Activated T-helper 1 cell treated with anti-CD3 and anti-CD28 coated beads, Interleukin-2, amount 50 U/mL, for 16 hours (primary cell): ENCODE results near the gene RAPGEF1.
"Not testable (repeated sequence)": the region's sequence is repeated elsewhere in the genome, so short reads cannot be mapped to it uniquely, and the experiment has no call there.

Experiments used
- DNase-seq, 2 donors: peaks; one replicate each; pipeline ENCODE4 v3.0.0-alpha.2; 2020; ENCODE audit warnings: low read depth in 1 of 2, low spot score in 1 of 2

The RAPGEF1 gene

GRCh38 chr9:131673531-131673930 is 66.3 kb downstream of the RAPGEF1 start:
- DNase-seq = no peak

- no peak for DNase-seq
Measured at GRCh38 chr9:131673068-131673467, 66.8 kb downstream of the RAPGEF1 start.

DNA sequence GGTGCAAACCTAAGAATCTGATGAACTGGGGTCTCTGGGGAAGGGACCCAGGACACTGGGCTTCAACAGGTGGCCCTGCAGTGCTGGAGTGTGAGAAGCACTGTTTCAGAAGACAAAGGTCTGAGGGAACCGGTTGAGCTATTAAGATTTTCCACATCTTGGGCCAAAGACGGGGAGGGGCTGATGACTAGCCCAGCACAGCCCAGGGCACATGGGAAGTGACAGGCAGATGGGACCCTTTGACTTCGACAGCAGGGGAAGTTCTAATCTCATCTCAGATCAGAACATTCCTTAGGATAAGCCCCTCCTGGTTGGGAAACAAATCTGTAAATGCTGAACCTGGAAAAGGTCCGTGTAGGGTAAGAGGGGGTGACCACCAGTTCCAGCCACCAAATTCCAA is 67.4 kb downstream of the RAPGEF1 start:
- DNase-seq = no peak

- no peak for DNase-seq
Measured at GRCh38 chr9:131671133-131671520, 68.7 kb downstream of the RAPGEF1 start.

GRCh38 chr9:131670247-131671132 is 69.4 kb downstream of the RAPGEF1 start:
- no peak for DNase-seq

GRCh38 chr9:131669269-131670157 is 70.4 kb downstream of the RAPGEF1 start:
- no peak for DNase-seq

DNA sequence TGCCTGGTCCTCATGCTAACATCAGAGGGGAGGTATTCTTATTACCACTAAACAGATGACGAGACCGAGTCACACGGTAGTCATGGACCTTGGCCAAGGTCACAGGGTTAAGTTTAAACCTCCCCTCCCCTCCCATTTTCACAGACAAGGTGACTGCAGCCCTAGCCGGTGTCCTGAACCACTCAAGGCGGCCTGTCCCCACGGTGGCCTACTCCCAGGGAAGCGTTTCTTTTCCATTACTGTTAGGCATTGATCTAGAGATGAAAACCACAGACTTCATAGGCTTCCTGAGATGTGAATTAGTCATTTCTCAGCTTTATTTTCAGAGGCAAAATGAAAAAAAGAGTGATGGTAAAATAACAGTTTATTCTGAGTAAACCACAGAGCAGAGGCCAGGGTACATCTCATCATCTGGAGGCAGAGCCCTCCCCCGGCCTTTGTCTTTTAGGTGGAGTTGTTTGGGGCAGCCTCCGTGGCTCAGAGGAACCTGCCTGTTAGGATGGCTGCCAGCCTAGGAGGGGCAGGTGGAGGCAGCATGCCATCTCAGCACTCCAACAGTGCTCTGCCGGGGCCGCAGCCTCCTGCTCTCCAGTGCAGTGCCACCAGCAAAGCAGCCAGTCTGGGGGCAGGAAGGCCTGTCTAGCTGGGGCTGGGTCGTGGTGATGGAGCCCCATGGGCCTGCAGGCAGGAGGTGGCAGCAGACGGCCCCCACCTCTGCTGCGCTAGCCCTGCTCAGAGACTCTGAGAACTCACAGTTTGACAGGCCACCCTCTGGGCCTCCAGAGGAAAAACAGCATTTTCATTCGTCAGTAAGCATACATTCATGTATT is 71.2 kb downstream of the RAPGEF1 start:
- DNase-seq = peak; percentile 48 to 56

- DNase-seq = no peak
Measured at GRCh38 chr9:131668057-131668438, 71.8 kb downstream of the RAPGEF1 start.

- peak in 1 of 2 donors; percentile 49 for DNase-seq
Measured at GRCh38 chr9:131667576-131667975, 72.3 kb downstream of the RAPGEF1 start.

DNA sequence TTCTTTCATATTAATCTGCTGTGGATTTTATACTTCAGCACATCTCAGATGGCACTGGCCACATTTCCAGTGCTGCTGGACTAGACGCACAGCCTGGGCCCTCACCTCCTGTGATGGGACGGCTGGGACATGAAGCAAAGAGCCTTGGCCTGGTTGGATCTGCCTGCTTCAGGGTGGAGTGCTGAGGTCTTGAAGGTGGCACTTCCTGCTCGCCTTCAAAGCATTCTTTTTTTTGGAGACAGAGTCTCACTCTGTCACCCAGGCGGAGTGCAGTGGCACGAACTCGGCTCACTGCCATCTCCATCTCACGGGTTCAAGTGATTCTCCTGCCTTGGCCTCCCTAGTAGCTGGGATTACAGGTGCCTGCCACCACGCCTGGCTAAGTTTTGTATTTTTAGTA is 73.1 kb downstream of the RAPGEF1 start:
- DNase-seq = no peak

DNA sequence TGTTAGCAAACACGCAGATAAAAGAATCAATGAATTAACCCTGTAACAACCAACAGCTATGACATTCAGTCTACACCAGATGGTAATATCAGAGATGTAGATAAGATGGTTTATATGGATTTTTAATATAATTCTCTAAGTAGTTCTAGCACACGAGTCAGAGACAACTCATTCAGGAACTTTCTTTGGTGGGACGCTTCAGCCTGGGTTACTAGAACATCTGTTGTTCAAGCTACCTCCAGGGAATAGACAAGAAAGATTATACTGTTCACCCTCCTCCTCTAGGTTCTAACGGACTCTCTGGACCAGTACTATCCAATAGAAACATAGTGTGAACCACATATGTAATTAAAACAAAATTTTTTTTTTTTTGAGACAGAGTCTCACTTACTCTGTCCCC is 73.8 kb downstream of the RAPGEF1 start:
- DNase-seq = no peak

- DNase-seq = no peak
Measured at GRCh38 chr9:131663288-131663687, 76.6 kb downstream of the RAPGEF1 start.

- DNase-seq = not testable (repeated sequence)
Measured at GRCh38 chr9:131662289-131662621, 77.6 kb downstream of the RAPGEF1 start.

- peak in 1 of 2 donors; percentile 52 for DNase-seq
Measured at GRCh38 chr9:131661568-131662288, 78.1 kb downstream of the RAPGEF1 start.

DNA sequence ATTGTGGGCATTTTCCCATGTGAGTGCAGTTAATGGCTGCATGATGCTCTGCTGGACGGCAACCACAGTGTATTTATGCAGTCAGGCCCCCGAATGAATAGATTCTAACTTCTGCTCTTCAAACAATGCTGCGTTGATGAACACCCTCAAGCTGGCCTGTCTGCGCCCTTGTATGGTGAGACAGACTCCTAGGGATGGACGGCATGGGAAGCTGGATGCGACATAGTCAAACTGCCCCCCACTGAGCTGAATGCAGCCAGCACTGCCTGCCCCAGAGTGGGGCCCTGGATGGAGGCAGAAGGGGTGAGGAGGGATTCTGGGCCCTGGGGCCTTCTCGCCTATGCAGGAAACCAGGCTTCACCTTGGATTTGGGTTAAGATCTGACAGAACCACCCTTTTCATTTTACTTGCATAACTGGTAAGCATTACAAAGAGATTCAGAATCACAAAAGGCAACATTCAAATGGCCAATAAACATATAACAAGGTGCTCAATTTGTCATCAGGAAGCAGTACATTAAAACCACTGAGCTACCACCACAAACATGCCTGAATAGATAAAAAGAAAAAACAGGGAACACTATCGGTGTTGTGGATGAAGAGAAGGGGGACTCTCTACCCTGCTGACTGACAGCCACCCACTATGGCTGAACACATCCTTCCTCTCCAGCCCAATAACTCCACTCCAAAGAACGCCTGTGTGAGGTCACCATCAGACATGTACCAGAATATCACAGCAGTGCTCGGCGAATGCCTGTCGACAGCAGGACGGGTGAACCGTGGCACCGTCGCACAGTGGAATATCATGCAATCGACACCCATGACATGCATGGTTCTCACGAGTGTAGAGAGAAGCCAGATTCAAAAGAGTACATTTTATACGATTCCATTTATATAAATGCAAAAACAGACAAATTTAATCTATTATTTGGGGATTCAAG is 79.1 kb downstream of the RAPGEF1 start:
- no peak for DNase-seq

GRCh38 chr9:131658377-131659129 is 81.3 kb downstream of the RAPGEF1 start:
- DNase-seq = no peak

- no peak for DNase-seq
Measured at GRCh38 chr9:131657940-131658339, 81.9 kb downstream of the RAPGEF1 start.

- DNase-seq = no peak
Measured at GRCh38 chr9:131657456-131657855, 82.4 kb downstream of the RAPGEF1 start.

DNA sequence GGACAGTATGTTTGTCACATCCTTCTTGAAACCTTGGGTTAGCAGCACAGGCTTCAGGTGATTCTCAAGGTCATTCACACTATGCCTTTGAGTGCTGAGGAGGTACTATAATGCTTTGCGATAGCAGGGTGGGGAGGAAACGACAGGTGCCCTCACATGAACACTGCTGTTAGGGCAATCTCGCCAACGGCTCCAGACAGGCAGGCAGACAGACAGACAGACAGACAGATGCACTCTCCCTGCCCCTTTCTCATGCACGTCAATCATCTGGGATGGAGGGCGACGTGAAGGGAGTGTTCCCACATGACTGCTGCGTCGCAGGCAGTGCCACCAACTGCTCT is 82.9 kb downstream of the RAPGEF1 start:
- no peak for DNase-seq
